Keratinocyte (primary cell): ENCODE results near the gene PLAAT3. TPM values are rescaled to one million over a fixed set of nuclear protein-coding genes. Genes with fewer than 3 reads are reported as not detected.

Experiments
- DNase-seq: peaks from one replicate; pipeline ENCODE4 v3.0.0-alpha.2; 2011; ENCODE audit warnings: low read depth, missing footprints, low spot score
- FAIRE-seq: peaks from 2 replicates; lab custom pipeline; 2011; peaks lifted over from hg19 to GRCh38; lab: Jason Lieb, UNC
- H2AFZ ChIP-seq: 2 replicates; pipeline ENCODE4 v1.6.0; 2012; ENCODE audit warnings: low read length, control low read depth, inconsistent platforms; ENCODE audit not compliant: control insufficient read depth
- H3K27ac ChIP-seq: 2 replicates; pipeline ENCODE4 v1.5.1; 2011; ENCODE audit warnings: low read length; ENCODE audit not compliant: control insufficient read depth, insufficient read depth
- H3K27me3 ChIP-seq: 3 replicates; pipeline ENCODE4 v1.6.0; 2011; ENCODE audit warnings: low read length; ENCODE audit not compliant: control insufficient read depth, insufficient read depth; ENCODE audit errors: extremely low read depth
- H3K36me3 ChIP-seq, 2 experiments: 2 replicates in 1 of 2; 3 replicates in 1 of 2; pipeline ENCODE4 v1.5.1; 2011; ENCODE audit warnings: low read length in 2 of 2, mild to moderate bottlenecking in 1 of 2; ENCODE audit not compliant: control insufficient read depth in 2 of 2, insufficient read depth in 2 of 2; ENCODE audit errors: extremely low read depth in 1 of 2
- H3K4me1 ChIP-seq: 3 replicates; pipeline ENCODE4 v1.5.1; 2011; ENCODE audit warnings: low read length; ENCODE audit not compliant: control insufficient read depth, insufficient read depth; ENCODE audit errors: extremely low read depth
- H3K4me2 ChIP-seq: 3 replicates; pipeline ENCODE4 v1.6.0; 2011; ENCODE audit warnings: low read depth, low read length; ENCODE audit not compliant: control insufficient read depth, insufficient read depth; ENCODE audit errors: extremely low read depth
- H3K4me3 ChIP-seq, 3 experiments: fragments of 200-600 bp in 1 of 3; sonication (generic) in 1 of 3; 2 replicates in 2 of 3; 3 replicates in 1 of 3; pipeline ENCODE4 v1.5.1; 2011 to 2016; ENCODE audit warnings: low read length in 3 of 3, mild to moderate bottlenecking in 3 of 3, control low read depth in 2 of 3, inconsistent platforms in 1 of 3, low read depth in 1 of 3, mixed read lengths in 1 of 3, mixed run types in 1 of 3, moderate library complexity in 1 of 3; ENCODE audit not compliant: control insufficient read depth in 2 of 3, insufficient read depth in 2 of 3; ENCODE audit errors: extremely low read depth in 1 of 3
- H3K79me2 ChIP-seq: 2 replicates; pipeline ENCODE4 v1.6.0; 2012; ENCODE audit warnings: low read length; ENCODE audit not compliant: control insufficient read depth, insufficient read depth
- H3K9ac ChIP-seq: 3 replicates; pipeline ENCODE4 v1.6.0; 2011; ENCODE audit warnings: low read length; ENCODE audit not compliant: control insufficient read depth, insufficient read depth; ENCODE audit errors: extremely low read depth
- H3K9me1 ChIP-seq: 3 replicates; pipeline ENCODE4 v1.6.0; 2011; ENCODE audit warnings: low read length; ENCODE audit not compliant: control insufficient read depth, insufficient read depth; ENCODE audit errors: extremely low read depth
- H3K9me3 ChIP-seq: 2 replicates; pipeline ENCODE4 v1.5.1; 2012; ENCODE audit warnings: low read depth, low read length; ENCODE audit not compliant: control insufficient read depth
- H4K20me1 ChIP-seq: 3 replicates; pipeline ENCODE4 v1.6.0; 2011; ENCODE audit warnings: low read length; ENCODE audit not compliant: control insufficient read depth, insufficient read depth; ENCODE audit errors: extremely low read depth
- EZH2 ChIP-seq: IDR thresholded peaks from one replicate; pipeline ENCODE4 v1.6.1; 2012; ENCODE audit warnings: inconsistent platforms, mild to moderate bottlenecking, low read length, moderate library complexity
- dilution Hi-C: fragments of 300-500 bp; cut with MboI; formaldehyde crosslinking; loops from one replicate; pipeline ENCODE4 v1.7.0; 2020; ENCODE audit warnings: low sequenced_read_pairs; ENCODE audit not compliant: extremely low pct_ligation_motif_present
- polyA plus RNA-seq, 5 experiments: library from polyadenylated mRNA; depleted of rRNA in 3 of 5; stranded (reverse) in 3 of 5; stranded (forward) in 1 of 5; unstranded in 1 of 5; fragments of >200 nt; gene quantifications; 1 replicate in 1 of 5; 2 replicates in 3 of 5; 3 replicates in 1 of 5; pipeline versions ENCODE4 v1.2.1 to v1.2.3, GENCODE V29; 2011 to 2012; ENCODE audit warnings: missing spikeins in 2 of 5, low read depth in 1 of 5, low replicate concordance in 1 of 5
- TF ChIP-seq, protein P1 (sequence below), 3 experiments: IDR thresholded peaks in 1 of 3; conservative IDR thresholded peaks in 1 of 3; optimal IDR thresholded peaks in 1 of 3; 2 replicates in 2 of 3; 3 replicates in 1 of 3; pipeline versions ENCODE3 to v1.5.1; 2011; ENCODE audit warnings: low read length in 3 of 3, mild to moderate bottlenecking in 3 of 3, moderate library complexity in 2 of 3, control low read depth in 1 of 3, inconsistent platforms in 1 of 3; ENCODE audit not compliant: insufficient read depth in 2 of 3; ENCODE audit errors: extremely low read depth in 1 of 3

Gene PLAAT3
- polyA plus RNA-seq, 1 donor (not counting 4 experiments of a cell fraction or from before 2014, with no cell fraction given): 0.20 TPM

DNA sequence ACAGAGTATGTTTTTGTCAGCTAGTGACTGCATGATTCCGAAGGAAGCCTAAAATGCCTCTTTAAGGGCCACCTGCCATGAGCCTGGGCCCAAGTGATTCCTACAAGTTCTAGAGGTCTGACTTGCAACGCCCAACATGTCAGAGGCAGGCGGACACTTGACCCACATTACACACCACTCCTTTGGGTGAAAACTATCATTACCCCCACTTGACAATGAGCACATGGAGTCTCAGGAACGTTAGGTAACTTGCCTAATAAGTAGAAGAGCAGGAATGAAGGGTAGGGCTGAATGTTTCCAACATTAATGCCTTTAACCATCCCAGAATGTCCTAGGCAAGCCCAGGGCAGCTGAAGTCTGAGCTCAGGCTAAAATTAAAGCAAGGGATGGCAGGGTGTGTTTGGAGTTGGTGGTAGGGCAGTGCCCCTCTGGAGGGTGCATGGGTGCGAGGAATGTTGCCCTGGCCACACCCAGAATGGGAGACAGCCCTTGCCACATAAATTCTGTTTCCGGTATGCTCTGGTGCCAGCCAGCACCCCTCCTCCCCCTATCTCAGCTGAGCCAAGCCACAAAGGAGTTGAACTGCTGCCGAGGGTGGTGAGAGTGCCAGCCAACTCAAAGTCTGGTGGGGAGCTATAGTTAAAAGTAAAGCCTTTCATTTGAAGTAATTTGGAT, 53.6 kb downstream of the PLAAT3 start:
- no peak overlapping the region for H3K27ac ChIP-seq
- no peaks in the 10 kb centered on the region for H3K9me3 ChIP-seq
- H3K27me3 ChIP-seq: no peaks in the 10 kb centered on the region
- DNase-seq (no peak), FAIRE-seq (no peak)
- no peak overlapping the region for H3K9ac ChIP-seq
- no peaks in the 10 kb centered on the region for H3K79me2 ChIP-seq
- H3K4me3 ChIP-seq: no peak overlapping the region
- no peaks in the 10 kb centered on the region for H4K20me1 ChIP-seq
- peak overlapping the region; percentile 53 for H2AFZ ChIP-seq
- H3K9me1 ChIP-seq: no peaks in the 10 kb centered on the region
- peaks cover 22% of the 10 kb centered on the region for H3K4me1 ChIP-seq
- H3K4me2 ChIP-seq: peak overlapping the region; percentile 55
- H3K36me3 ChIP-seq: no peaks in the 10 kb centered on the region
- dilution Hi-C loops: no loop called here
- TF ChIP-seq, protein P1, sequence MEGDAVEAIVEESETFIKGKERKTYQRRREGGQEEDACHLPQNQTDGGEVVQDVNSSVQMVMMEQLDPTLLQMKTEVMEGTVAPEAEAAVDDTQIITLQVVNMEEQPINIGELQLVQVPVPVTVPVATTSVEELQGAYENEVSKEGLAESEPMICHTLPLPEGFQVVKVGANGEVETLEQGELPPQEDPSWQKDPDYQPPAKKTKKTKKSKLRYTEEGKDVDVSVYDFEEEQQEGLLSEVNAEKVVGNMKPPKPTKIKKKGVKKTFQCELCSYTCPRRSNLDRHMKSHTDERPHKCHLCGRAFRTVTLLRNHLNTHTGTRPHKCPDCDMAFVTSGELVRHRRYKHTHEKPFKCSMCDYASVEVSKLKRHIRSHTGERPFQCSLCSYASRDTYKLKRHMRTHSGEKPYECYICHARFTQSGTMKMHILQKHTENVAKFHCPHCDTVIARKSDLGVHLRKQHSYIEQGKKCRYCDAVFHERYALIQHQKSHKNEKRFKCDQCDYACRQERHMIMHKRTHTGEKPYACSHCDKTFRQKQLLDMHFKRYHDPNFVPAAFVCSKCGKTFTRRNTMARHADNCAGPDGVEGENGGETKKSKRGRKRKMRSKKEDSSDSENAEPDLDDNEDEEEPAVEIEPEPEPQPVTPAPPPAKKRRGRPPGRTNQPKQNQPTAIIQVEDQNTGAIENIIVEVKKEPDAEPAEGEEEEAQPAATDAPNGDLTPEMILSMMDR (optimal IDR thresholded peaks at IDR 0.05 in 1 of 3, IDR thresholded peaks at IDR 0.05 in 1 of 3, conservative IDR thresholded peaks at IDR 0.05 in 1 of 3; ENCODE audit: extremely low read depth in 1 of 3, insufficient read depth in 2 of 3, low read length in 3 of 3): no peak
- TF ChIP-seq EZH2: no peak

DNA sequence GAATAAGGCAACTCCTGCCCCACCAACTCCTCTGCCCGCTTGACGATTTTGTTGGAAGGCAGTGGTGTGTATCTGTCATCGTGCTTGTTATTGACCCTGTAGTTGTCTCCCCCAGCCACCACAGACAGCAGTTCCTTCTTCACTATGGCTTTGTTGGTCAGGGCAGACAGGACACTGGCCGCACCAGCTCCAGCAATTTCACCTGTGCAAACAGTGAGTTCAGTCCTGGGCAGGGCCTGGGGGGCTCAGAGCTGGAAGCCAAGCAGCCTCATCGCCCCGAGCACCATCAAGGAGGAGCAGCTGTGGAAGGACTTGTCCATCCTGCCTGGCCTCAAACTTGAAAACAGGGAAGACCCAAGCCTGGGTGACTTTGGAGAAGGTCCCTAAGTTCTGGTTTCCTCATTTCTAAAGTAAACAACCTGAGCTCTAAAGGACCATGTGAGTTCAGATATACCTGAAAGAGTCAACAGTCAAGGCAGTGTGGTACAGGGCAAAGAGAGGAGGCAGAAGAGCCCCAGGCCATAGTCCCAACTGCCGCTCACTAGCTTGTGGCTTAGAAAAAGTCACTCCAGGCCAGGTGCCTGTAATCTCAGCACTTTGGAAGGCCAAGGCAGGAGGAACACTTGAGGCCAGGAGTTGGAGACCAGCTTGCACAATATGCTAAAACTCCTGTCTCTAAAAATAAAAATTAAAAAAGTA, 55.6 kb downstream of the PLAAT3 start:
- H3K9ac ChIP-seq: no peak overlapping the region
- H3K36me3 ChIP-seq: no peaks in the 10 kb centered on the region
- H3K79me2 ChIP-seq: no peaks in the 10 kb centered on the region
- no peak overlapping the region for H3K27ac ChIP-seq
- H3K27me3 ChIP-seq: no peaks in the 10 kb centered on the region
- DNase-seq (no peak), FAIRE-seq (no peak)
- H3K4me3 ChIP-seq: no peak overlapping the region
- no peak for TF ChIP-seq EZH2
- TF ChIP-seq, protein P1 (optimal IDR thresholded peaks at IDR 0.05 in 1 of 3, IDR thresholded peaks at IDR 0.05 in 1 of 3, conservative IDR thresholded peaks at IDR 0.05 in 1 of 3; ENCODE audit: extremely low read depth in 1 of 3, insufficient read depth in 2 of 3, low read length in 3 of 3): no peak
- no peaks in the 10 kb centered on the region for H3K9me1 ChIP-seq
- H2AFZ ChIP-seq: no peak overlapping the region
- H4K20me1 ChIP-seq: no peaks in the 10 kb centered on the region
- dilution Hi-C loops: no loop called here
- H3K9me3 ChIP-seq: no peaks in the 10 kb centered on the region
- H3K4me2 ChIP-seq: no peak overlapping the region
- H3K4me1 ChIP-seq: peaks cover 11% of the 10 kb centered on the region
